Right cardiac atrium (tissue), 5 donors: ENCODE data around the gene PTPRM. TPM values are rescaled to one million over a fixed set of nuclear protein-coding genes. Genes with fewer than 3 reads are reported as not detected.

Source experiments
- ATAC-seq, 2 donors: fragments of 200-7000 bp; cut with Tn5 transposase; one replicate each; pipeline versions ENCODE4 v1.8.0 to v1.9.1; 2020; ENCODE audit warnings: moderate library complexity in 2 of 2, mild to moderate bottlenecking in 1 of 2
- DNase-seq, 3 donors: peaks; one replicate each; pipeline ENCODE4 v3.0.0-alpha.2; 2020
- H3K27ac ChIP-seq: one replicate; pipeline ENCODE4 v1.5.1; 2013; ENCODE audit warnings: mild to moderate bottlenecking, low read length, control low read depth, moderate library complexity
- H3K27me3 ChIP-seq: one replicate; pipeline ENCODE4 v1.6.1; 2013; ENCODE audit not compliant: control insufficient read depth, insufficient read depth
- H3K4me1 ChIP-seq: one replicate; pipeline ENCODE4 v1.6.1; 2013; ENCODE audit warnings: low read length; ENCODE audit not compliant: control insufficient read depth, insufficient read depth
- H3K4me3 ChIP-seq: one replicate; pipeline ENCODE4 v1.5.1; 2013; ENCODE audit warnings: low read length, control low read depth
- H3K9me3 ChIP-seq: one replicate; pipeline ENCODE4 v1.6.1; 2013; ENCODE audit warnings: low read length; ENCODE audit not compliant: control insufficient read depth
- WGBS: extraction: QIAGEN DNeasy Blood & Tissue Kit; methylation state at CpG from one replicate; pipeline ENCODE4 v1.1.7; 2013; 5-methylcytosine and 5-hydroxymethylcytosine counted together
- intact Hi-C, 4 donors: fragments of 100-400 bp; cut with DNase I; formaldehyde crosslinking; loops; one replicate each; pipeline versions ENCODE4 v1.11.0 to v1.14.0; 2022 to 2023
- polyA plus RNA-seq: library from polyadenylated mRNA; stranded (reverse); fragments of 200-250 nt; gene quantifications from one replicate; pipeline ENCODE4 v1.2.3, GENCODE V29; 2013
- total RNA-seq, 4 donors: library from RNA; stranded (reverse); fragmentation: NEBNext Ultra II Directional; extraction: Animal tissue kit (Norgen Biotek cat#: 25700); gene quantifications; one replicate each; pipeline ENCODE4 v1.2.1, GENCODE V29; 2021
- donor health status: healthy with polysubstance abuse.
- donor health status: DM: no; HTN: yes; CAD: no.
- donor health status: DM: no; HTN: no; CAD: no.
- donor health status: DM: no; HTN: yes; CAD: no; lungs with severe emphysema.
- donor health status: DM: yes; HTN: yes; CAD: no.

Gene PTPRM
- total and polyA plus RNA-seq, 5 donors = 55.1 to 81.5 (median 63.4) TPM

DNA sequence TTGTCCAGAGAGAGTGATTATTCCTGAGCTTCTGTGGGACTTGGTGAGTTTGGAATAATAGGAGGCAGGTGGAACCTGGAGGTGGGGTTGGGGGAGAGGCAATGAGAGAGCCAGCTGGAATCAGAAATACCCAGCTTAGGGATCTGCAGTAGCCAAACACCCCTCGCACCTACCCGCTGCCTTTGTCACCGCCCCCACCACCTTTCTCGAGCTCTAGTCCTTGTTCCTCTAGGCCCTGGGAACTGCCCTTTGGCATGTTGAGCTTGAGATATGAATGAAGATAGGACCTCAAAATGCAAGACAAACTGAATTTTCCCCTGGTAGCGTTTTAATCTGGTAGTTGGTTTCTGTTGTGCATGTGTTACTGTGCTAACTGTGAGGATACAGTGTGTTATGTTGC is 242.9 kb downstream of the PTPRM start:
- WGBS = 94% methylated on average over 5 of the region's 5 CpGs

DNA sequence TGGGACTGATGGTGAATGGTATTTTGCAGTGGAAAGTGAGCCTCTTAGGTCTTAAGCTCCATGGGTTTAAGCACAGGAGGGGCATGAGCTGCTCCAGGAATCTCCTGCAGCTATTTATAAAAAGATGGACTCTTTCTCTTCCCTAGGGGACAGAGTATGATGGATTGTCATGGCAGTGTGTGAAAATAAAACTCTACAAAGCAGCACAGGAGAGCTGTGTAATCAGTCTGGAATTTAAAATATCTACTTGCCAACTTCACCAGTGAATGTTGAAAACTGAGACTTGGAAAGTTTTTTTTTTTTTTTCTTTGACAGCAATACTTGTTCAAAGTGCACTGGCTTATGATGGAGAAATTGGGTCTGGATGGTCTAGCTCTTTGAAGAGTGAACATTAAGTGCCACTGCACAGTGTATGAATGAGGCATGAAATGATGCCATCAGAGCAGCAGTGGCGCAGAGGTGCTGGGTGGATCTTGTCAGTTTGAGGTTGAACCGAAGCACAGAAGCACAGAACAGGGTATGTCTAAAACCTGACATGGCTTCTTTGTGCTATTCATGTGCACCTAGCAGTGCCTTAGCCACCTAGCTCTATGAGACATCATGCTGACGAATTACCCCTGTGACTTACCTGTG is 245.4 kb downstream of the PTPRM start:
- Histone ChIP-seq H3K4me3 (no peak overlapping the region), H3K4me1 (peaks cover 11% of the 10 kb centered on the region), H3K9me3 (no peaks in the 10 kb centered on the region), H3K27ac (peak overlapping the region; percentile 72), H3K27me3 (no peaks in the 10 kb centered on the region)
- ATAC-seq = peak; percentile 53 to 64
- no peak for DNase-seq
- WGBS = 84% methylated on average over 3 of the region's 3 CpGs
- intact Hi-C loops = no loop called here

More for the DNA sequence above, 242.9 kb downstream of the PTPRM start:
- Histone ChIP-seq H3K4me1 (peaks cover 11% of the 10 kb centered on the region), H3K4me3 (no peak overlapping the region), H3K9me3 (no peaks in the 10 kb centered on the region), H3K27me3 (no peaks in the 10 kb centered on the region), H3K27ac (no peak overlapping the region)
- no peak for ATAC-seq
- no peak for DNase-seq
- intact Hi-C loops = no loop called here

DNA sequence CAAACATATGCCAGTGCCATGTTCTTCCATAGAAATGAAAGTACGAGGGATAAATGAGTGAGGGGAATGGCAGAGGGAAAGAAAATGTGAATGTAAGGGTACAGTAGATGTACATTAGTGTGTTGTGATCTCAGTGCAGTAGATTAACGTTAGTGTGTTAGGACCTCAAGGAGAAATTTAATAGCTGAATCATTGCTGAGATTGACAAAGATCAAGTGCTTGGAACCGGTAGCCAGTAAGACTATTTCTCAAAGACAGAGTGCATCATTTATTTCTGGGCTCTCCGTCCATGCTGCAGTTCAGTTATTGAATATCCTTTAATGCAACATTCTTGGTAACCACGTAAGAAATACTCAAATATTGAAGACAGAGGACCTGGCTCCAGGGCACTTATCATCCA is 246.0 kb downstream of the PTPRM start:
- Histone ChIP-seq H3K4me1 (peaks cover 15% of the 10 kb centered on the region), H3K27ac (no peak overlapping the region), H3K27me3 (no peaks in the 10 kb centered on the region), H3K4me3 (no peak overlapping the region), H3K9me3 (no peaks in the 10 kb centered on the region)
- intact Hi-C loops = no loop called here
- DNase-seq (no peak), ATAC-seq (no peak)
- WGBS = 93% methylated on average over 5 of the region's 5 CpGs

DNA sequence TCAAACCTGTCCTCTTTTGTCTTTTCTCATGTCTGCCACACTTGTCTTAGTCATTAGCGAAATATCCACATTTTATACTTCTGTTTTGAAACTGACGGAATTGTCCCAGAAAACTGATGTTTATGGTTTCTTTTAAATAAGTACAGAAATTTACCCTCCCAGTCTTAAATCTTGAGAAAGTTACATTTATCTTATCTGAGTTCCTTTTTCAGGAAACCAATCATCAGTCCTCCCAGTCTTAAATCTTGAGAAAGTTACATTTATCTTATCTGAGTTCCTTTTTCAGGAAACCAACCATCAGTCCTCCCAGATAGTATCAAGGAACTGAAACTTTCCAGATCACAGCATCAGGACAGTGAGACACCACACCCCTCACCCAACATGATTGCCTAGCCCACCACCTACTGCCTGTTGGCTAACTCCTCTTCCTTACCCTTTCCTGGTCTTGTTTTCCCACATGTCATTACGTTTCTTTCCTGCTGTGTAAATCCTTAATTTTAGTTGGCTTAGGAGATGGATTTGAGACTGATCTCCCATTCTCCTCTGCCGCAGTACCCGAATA is 247.7 kb downstream of the PTPRM start:
- intact Hi-C loops = no loop called here
- no peak for DNase-seq
- Histone ChIP-seq H3K27me3 (no peaks in the 10 kb centered on the region), H3K27ac (no peak overlapping the region), H3K9me3 (no peaks in the 10 kb centered on the region), H3K4me3 (no peak overlapping the region), H3K4me1 (peaks cover 12% of the 10 kb centered on the region)
- WGBS = 95% methylated on average over 5 of the region's 5 CpGs
- ATAC-seq = no peak

DNA sequence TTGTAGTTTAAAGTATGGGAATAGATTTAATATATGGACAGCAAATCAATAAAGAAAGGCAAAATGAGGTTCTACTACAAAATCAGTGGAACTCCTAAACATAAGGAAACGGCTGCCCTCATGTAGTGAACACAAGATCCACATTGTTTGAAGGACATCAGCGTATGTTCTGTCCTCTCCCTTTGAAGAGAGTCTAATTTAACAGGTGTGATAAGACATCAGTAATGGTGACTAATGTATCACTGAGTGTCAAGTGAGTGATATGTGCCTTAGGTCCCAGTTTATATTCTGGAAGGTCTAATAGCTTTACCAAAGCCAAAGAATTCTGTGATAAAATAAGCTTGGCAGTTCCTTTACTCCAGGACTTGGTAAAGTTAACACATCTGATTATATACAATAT is 248.7 kb downstream of the PTPRM start:
- peaks cover 12% of the 10 kb centered on the region for H3K4me1 ChIP-seq

DNA sequence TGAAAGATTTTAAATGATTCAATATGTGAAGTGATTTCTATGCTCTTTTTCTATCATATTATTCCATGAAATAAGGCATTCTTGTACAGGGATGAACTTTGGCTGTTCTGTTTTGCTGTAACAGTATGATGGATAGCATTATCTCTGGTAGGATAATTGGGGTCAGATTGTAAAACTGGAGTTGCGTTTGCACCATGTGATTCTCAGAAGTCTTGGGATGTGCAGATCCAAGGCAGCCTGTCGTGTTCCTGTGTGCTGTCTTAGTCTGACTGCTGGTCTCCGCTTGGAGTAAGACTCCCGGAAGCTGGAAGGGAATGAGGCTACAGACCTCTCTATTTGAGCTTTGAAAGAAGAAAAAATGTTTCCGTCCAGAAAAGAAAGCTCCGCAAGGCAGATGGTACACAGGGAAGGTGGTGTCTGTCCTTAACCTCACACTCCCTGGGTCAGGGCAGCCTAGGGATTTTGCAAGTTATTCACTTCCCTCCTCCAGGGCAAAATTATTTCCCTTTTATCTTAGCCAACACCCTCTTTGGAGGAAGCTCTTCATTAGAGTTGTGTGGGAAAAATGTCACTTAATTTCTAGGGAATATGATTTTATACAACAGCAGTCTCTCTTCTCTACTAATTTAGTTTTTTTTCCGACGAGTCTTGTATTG is 250.6 kb downstream of the PTPRM start:
- H3K27ac ChIP-seq = no peak overlapping the region
- ATAC-seq (no peak), DNase-seq (no peak)
- H3K27me3 ChIP-seq = no peaks in the 10 kb centered on the region
- peaks cover 11% of the 10 kb centered on the region for H3K4me1 ChIP-seq
- 46% methylated on average over 8 of the region's 8 CpGs for WGBS
- no peak overlapping the region for H3K4me3 ChIP-seq
- intact Hi-C loops = no loop called here
- H3K9me3 ChIP-seq = no peaks in the 10 kb centered on the region

More for the DNA sequence above, 248.7 kb downstream of the PTPRM start:
- no peak overlapping the region for H3K27ac ChIP-seq
- no peaks in the 10 kb centered on the region for H3K27me3 ChIP-seq
- intact Hi-C loops = no loop called here
- ATAC-seq = peak; percentile 43 to 59
- no peaks in the 10 kb centered on the region for H3K9me3 ChIP-seq
- H3K4me3 ChIP-seq = no peak overlapping the region
- 69% methylated on average over 2 of the region's 2 CpGs for WGBS
- DNase-seq = no peak

DNA sequence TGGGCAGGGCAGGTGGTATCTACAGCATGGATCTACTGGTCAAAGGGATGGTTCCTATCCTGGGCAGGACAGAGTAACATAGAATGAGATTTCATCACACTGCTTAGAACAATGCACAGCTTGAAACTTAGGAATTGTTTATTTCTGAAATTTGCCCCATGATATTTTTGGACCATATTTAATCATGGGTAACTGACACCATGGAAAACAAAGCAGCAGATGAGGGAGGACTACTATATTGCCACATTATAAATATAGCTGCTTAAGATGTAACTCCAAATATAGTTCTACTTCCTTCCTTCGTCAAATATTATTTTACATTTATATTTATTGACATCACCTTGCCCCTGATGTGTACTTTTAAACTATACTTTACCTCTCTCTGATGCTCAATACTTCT is 254.7 kb downstream of the PTPRM start:
- ATAC-seq = no peak
- WGBS = 68% methylated on average over 1 of the region's 1 CpG
- no peaks in the 10 kb centered on the region for H3K9me3 ChIP-seq
- no peak overlapping the region for H3K27ac ChIP-seq
- no peak for DNase-seq
- peaks cover 27% of the 10 kb centered on the region for H3K4me1 ChIP-seq
- H3K27me3 ChIP-seq = no peaks in the 10 kb centered on the region
- H3K4me3 ChIP-seq = no peak overlapping the region
- intact Hi-C loops = no loop called here

DNA sequence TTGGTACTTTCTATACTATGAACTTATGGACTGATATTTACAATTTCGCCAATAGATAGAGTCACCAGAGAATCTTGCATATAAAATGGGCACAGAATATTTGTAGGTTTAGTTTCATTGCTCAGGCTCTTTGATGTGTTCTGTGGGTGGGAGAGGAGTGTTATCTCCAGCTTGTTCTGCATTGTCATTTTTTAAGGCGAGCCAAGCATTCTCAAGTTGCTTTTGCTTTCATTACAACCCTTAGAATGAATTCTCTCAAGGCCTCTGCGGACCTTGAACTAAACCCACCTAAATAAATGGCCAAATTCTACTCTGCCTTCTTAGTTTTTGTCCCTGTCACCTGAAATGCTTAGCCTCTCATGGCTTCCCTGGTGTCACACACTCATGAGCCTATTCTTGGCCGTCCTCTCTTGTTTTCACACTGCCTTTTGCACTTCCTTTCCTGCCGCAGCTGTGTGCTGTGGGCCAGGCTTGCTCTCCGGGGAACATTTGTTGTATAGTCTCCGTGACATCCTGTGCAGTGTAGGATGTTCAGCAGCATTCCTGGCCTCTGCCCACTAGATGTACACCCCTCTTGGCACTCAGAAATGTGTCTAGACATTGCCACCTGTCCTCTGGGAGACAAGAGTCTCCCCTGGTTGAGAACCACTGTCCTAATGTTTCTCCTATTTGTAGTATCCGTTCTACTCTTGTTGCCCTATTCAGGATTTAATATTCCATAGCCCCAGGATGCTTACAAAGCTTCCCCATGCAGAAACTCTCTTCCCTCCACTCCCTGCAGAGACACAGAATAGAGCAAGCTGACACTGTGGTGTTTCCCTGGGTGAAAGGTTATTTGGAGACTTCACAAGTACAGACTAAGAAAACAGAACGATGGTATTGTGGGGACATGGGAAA is 255.6 kb downstream of the PTPRM start:
- peak in 2 of 3 donors; percentile 51 to 56 for DNase-seq
- H3K9me3 ChIP-seq = no peaks in the 10 kb centered on the region
- intact Hi-C loops = no loop called here
- H3K27me3 ChIP-seq = no peaks in the 10 kb centered on the region
- H3K4me1 ChIP-seq = peaks cover 26% of the 10 kb centered on the region
- H3K4me3 ChIP-seq = no peak overlapping the region
- peak overlapping the region; percentile 3 for H3K27ac ChIP-seq
- peak; percentile 81 to 84 for ATAC-seq
- 30% methylated on average over 9 of the region's 9 CpGs for WGBS

DNA sequence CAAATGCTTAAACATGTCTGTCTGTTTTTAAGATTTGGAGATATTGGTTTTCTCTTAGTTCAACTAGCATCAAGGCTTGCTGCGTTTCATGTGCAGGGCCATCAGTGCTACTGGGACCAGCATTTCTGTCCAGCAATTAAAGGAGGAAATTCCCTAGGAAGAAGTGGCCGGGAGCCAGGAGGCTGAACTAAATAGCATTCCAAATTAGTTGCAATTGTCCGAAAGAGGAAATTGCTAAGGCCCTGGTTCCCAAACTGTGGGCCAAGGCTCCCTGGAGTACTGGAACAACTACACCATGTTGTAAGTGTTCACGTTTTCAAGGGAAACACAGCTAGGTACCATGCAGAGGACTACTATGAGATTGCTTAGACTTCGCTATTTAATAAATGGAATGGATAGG is 257.9 kb downstream of the PTPRM start:
- H3K27me3 ChIP-seq = no peaks in the 10 kb centered on the region
- ATAC-seq (peak; percentile 60 to 63), DNase-seq (peak; percentile 58 to 82 (median 77))
- H3K4me1 ChIP-seq = peaks cover 22% of the 10 kb centered on the region
- no peaks in the 10 kb centered on the region for H3K9me3 ChIP-seq
- intact Hi-C loops = no loop called here
- H3K27ac ChIP-seq = no peak overlapping the region
- 51% methylated on average over 5 of the region's 5 CpGs for WGBS
- H3K4me3 ChIP-seq = no peak overlapping the region

DNA sequence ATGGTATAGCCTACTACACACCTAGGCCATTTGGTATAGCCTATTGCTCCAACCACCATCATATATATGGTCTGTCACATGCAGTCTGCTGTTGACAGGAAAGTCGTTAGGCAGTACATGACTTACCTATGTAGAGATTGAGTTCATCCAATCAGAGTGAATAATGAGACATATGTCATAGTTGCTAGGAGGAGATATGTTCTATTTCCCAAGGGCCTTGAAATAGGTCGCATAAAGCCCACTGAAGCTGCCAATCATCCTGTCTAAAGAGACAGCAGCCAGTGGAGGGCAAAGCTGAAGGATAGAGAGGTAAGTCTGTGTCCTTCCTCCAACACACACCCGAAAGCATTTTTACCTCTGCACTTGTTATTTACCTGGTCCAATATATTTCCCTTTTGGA is 263.4 kb downstream of the PTPRM start:
- Histone ChIP-seq H3K4me1 (no peaks in the 10 kb centered on the region), H3K27me3 (no peaks in the 10 kb centered on the region), H3K9me3 (no peaks in the 10 kb centered on the region), H3K4me3 (no peak overlapping the region), H3K27ac (no peak overlapping the region)
- no peak for DNase-seq
- intact Hi-C loops = no loop called here
- ATAC-seq = no peak
- 86% methylated on average over 3 of the region's 3 CpGs for WGBS

DNA sequence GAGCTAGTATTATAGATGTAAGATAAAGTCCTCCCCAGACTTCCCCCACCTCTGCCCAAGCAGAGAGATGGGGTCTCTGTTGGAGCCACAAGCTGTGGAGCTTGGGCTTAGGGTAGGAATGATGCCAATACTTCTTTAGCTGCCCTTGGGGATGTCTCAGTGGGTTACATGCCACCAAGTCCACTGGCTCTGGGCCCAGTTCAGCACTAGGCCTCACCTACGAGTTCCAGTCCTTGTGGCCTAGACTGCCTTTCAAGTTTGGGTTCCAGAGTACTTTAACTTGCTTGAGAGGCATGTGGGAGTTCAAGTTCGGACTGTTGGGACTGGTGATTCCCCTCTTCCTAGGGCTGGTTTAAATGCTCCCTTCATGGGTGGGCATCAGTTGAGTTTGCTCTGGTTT is 272.4 kb downstream of the PTPRM start:
- Histone ChIP-seq H3K4me3 (no peak overlapping the region), H3K9me3 (no peaks in the 10 kb centered on the region), H3K27ac (no peak overlapping the region), H3K4me1 (peaks cover 8% of the 10 kb centered on the region), H3K27me3 (no peaks in the 10 kb centered on the region)
- peak in 1 of 3 donors; percentile 40 for DNase-seq
- 83% methylated on average over 2 of the region's 2 CpGs for WGBS
- intact Hi-C loops = no loop called here
- no peak for ATAC-seq
